ENCODE results near the gene CYP17A1. TPM values are rescaled to one million over a fixed set of nuclear protein-coding genes. Genes with fewer than 3 reads are reported as not detected.

Gene CYP17A1
- total and polyA plus RNA-seq, 7 donors: 0.92 to 3.0 TPM; not detected in 5

DNA sequence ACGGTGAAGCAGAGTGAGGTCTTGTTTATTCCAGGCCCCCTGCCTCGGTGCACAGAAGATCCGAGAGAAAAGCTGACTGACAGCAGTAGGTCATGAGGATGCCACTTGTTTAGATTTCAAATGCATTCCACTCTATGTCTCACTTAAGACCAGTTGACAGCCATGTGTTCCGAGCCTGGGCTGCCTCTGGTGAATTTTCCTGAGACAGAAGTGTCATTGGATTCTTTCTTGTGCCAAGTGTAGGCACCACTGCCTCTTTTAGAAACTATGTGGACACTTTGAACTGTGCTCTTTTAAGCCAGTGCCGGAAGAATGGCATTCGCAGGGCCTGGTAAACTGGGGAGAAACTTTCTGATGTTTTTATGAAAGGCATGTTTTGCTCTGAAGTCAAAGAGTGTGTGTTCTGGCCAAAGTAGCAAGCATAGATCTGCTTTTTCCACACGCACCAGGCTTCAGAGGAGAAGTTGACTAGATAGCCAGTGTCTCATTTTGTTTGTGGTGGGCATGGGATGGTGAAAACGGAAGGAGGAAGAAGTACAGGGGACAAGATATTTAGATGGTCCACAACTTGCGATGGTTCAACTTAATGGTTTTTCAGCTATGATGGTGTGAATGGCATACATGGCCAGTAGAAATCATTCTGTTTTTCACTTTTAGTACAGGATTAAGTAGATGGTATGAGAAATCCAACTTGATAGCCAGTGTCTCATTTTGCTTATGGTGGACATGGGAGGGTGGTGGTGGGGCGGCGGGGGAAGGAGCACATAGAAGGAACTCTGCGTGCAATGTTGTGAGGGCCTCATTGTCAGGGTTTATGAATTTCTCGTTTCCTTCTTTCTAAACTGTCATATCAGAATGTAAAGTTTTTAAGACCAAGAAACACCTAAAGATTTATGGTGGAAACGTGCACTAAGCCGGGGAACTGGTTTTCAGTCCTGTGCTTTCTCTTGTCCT is 41.5 kb downstream of the CYP17A1 start:
- H3K27ac ChIP-seq: peak overlapping the region; percentile 59 to 90 (median 82)
- peaks cover 0 to 100% (median 91%) of the 10 kb centered on the region in 4 donors for H3K4me1 ChIP-seq
- H3K27me3 ChIP-seq: no peaks in the 10 kb centered on the region
- H3K4me3 ChIP-seq: no peak overlapping the region
- 66 to 85% methylated on average over 15 of the region's 15 CpGs for WGBS, 2 donors
- H3K9me3 ChIP-seq: no peaks in the 10 kb centered on the region
- no peak for DNase-seq
- intact Hi-C loops (cut with DNase I): no loop called here
- TF ChIP-seq CTCF (IDR thresholded peaks at IDR 0.05) (no peak), EP300 (IDR thresholded peaks at IDR 0.05) (no peak), POLR2A (IDR thresholded peaks at IDR 0.05) (no peak), POLR2AphosphoS5 (IDR thresholded peaks at IDR 0.05) (no peak)
- peaks cover 6 to 19% (median 11%) of the 10 kb centered on the region in 4 donors for H3K36me3 ChIP-seq

DNA sequence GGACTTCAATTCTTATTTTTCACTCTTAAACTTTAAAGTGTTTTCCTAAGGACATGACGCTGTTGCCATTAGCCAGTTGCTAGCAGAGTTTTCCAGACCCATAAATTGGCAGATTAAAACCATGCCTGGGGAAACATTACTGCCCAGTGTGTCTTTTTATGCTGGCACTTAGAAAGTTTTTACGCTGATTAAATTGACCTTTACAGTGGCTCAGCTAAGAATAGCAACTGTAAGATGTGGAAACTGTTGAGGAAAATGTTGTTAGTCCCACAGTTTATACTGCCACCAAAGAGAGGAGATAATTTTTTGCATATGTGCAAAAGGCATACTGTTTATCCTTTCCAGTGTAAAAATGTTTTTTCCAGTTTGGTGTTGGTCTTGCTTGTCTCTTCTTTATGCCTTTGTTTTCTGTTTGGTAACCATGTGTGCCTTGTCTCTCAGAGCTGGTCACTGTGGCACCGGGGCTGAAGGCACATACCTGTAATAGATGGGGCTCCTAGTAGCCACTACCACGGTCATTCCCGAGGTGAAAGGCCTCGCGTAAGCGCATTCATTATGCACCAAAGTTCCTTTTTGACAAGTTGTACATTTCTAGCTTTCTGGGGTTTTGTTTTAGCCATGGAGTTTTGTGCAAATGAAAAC is 45.3 kb downstream of the CYP17A1 start:
- Histone ChIP-seq H3K27me3 (no peaks in the 10 kb centered on the region), H3K4me3 (no peak overlapping the region), H3K27ac (peak overlapping the region; percentile 60 to 90 (median 74)), H3K9me3 (no peaks in the 10 kb centered on the region), H3K4me1 (peaks cover 0 to 73% (median 69%) of the 10 kb centered on the region in 4 donors), H3K36me3 (no peaks in the 10 kb centered on the region)
- 88 to 91% methylated on average over 8 of the region's 8 CpGs for WGBS, 2 donors
- DNase-seq: no peak
- intact Hi-C loops (cut with DNase I): no loop called here
- peak in 1 of 4 donors; percentile 5 for TF ChIP-seq POLR2AphosphoS5 (IDR thresholded peaks at IDR 0.05)
- no peak for TF ChIP-seq CTCF (IDR thresholded peaks at IDR 0.05)

- Histone ChIP-seq H3K4me1 (peaks cover 0 to 71% (median 63%) of the 10 kb centered on the region in 4 donors), H3K27me3 (no peaks in the 10 kb centered on the region), H3K27ac (peak overlapping the region; percentile 84 to 99 (median 94)), H3K36me3 (no peaks in the 10 kb centered on the region), H3K9me3 (no peaks in the 10 kb centered on the region), H3K4me3 (no peak overlapping the region)
- WGBS, 2 donors: 61 to 78% methylated on average over 2 of the region's 2 CpGs
- TF ChIP-seq POLR2AphosphoS5 (IDR thresholded peaks at IDR 0.05): peak in 2 of 4 donors; percentile 25 to 53
- no peak for TF ChIP-seq CTCF (IDR thresholded peaks at IDR 0.05)
- TF ChIP-seq POLR2A (IDR thresholded peaks at IDR 0.05): no peak
- TF ChIP-seq EP300 (IDR thresholded peaks at IDR 0.05): no peak
- intact Hi-C loops (cut with DNase I): no loop called here
- no peak for DNase-seq
Measured at GRCh38 chr10:102785818-102786217, 51.4 kb downstream of the CYP17A1 start.

- Histone ChIP-seq H3K36me3 (no peaks in the 10 kb centered on the region), H3K27ac (peak overlapping the region; percentile 84 to 99 (median 94)), H3K27me3 (no peaks in the 10 kb centered on the region), H3K4me3 (peak overlapping the region in 2 of 4 donors; percentile 10 to 17), H3K4me1 (peaks cover 0 to 90% (median 73%) of the 10 kb centered on the region in 4 donors), H3K9me3 (no peaks in the 10 kb centered on the region)
- no peak for DNase-seq
- WGBS, 2 donors: 84 to 89% methylated on average over 1 of the region's 1 CpG
- TF ChIP-seq POLR2A (IDR thresholded peaks at IDR 0.05): no peak
- peak in 1 of 4 donors; percentile 15 for TF ChIP-seq POLR2AphosphoS5 (IDR thresholded peaks at IDR 0.05)
- intact Hi-C loops (cut with DNase I): loop anchor here (2.0 kb wide), 1 partner anchor 17 kb away; no protein-coding TSS in a partner anchor
Measured at GRCh38 chr10:102783568-102783967, 53.6 kb downstream of the CYP17A1 start.

Data from sigmoid colon (tissue), 7 donors.